GM18520 (cell line): ENCODE measurements around the gene ZBTB43.
"Not testable (repeated sequence)": the region's sequence is repeated elsewhere in the genome, so short reads cannot be mapped to it uniquely, and the experiment has no call there.

ENCODE experiments used
- ATAC-seq: cut with Tn5 transposase; IDR thresholded peaks from one replicate; pipeline ENCODE4 v1.9.1; 2021; ENCODE audit not compliant: unreplicated experiment

ZBTB43 gene, protein sequence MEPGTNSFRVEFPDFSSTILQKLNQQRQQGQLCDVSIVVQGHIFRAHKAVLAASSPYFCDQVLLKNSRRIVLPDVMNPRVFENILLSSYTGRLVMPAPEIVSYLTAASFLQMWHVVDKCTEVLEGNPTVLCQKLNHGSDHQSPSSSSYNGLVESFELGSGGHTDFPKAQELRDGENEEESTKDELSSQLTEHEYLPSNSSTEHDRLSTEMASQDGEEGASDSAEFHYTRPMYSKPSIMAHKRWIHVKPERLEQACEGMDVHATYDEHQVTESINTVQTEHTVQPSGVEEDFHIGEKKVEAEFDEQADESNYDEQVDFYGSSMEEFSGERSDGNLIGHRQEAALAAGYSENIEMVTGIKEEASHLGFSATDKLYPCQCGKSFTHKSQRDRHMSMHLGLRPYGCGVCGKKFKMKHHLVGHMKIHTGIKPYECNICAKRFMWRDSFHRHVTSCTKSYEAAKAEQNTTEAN

DNA sequence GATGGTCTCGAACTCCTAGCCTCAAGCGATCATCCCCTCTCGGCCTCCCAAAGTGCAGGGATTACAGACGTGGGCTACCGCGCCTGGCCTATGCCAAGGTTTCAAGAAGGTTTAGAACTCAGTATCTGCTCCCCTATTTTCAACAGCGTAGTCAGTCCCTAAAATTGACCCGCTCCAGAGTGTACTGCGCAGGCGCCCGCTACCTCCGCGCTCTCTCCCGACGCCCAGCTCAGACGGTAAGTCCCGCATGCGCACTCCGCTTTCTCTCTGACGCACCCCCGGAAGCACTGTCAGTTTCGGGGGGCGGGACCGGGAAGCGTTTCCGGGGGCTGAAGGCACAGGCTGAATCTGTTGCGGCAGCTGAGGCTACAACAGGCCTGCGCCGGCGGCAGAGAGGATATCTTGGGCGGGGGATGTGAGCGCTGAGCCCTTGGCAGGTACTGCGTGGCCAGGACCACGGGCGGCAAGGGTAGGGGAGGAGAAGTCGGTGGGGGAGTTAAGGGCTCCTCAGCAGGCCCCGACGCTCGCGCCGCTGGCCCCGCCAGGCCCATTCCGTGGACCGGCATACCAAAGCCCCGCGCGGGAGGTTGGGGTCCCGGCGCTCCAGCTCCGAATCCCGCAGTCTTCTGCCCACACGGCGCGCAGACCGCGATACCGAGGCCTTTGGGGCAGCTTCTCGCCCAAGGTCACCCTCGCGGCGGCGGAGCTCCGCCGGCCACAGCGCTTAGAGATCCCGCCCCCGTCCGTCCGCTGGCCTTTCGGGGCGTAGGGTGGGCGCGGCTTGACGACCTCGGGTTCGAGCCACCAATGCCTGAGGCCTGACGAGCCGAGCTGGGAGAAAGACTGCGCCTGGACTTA is at the start of gene ZBTB43:
Gene ZBTB43 (plus strand): TSS at position 345 of the 858 bp plus-strand sequence. CDS start 27,470 bp downstream, outside the sequence.
- peak; percentile 52 for ATAC-seq

DNA sequence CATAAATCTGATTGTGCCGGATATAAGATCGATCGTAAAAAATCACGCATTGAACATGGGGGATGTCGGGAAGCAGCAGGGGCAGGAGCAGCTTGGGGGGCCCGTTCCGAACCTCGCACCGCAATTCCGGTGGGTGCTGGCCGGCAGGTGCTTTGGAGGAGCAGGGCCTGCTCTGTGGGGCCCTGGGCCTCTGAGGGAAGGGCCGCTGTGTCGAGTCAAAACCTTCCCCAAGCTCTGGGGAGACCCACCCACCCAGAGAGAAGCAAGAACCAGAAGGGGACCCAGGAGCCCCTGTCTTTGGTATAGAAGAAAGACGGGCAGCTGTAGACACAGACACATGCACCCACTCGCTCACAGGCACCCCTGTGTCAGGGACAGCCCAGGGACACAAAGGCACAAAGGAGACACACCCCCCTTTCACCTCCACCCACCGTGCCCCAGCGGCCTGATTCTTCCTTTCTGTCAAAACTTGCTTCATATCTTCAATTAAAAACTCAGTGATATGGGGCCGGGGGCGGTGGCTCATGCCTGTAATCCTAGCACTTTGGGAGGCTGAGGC is 49.4 kb upstream of the ZBTB43 start:
- ATAC-seq: no peak

DNA sequence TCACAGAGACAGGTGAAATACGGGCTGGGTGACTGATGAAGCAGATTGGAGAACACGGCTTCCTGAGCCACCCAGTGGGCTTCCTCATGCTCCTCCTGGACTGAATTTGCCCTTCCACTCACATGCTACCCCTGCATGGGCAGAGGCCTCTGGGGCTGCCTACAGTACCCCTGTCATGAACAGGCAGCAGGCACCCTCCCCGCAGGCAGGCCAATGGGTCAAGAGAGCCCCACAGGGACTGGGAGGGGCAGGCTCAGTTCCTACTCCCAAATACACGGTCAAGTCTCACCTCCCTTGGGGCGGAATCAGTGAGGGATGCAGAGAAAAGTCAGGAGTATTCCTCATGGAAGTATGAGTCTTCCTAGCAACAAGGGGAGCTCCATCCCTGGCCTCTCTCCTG is 48.6 kb upstream of the ZBTB43 start:
- no peak for ATAC-seq

DNA sequence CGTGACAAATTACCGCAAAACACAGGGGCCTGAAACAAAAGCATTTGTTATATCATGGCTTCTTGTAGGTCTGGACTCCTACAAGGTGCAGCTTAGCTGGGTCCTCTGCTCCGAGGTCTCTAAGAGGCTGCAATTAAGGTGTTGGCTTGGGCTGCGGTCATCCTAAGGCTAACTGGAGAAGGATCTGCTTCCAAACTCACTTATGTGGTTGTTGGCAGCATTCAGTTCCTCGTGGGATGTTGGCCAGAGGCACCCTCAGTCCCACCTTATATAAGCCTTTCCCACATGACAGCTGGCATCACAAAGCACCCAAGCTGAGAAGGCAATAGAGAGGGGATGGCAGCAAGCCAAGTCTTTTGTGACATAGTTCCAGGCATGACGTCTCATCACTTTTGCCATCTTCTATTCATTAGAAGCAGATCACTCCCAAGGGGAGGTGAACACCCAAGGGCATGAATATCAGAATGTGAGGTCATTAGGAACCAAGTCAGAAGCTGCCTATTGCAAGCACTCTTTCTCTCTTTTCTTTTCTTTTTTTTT is 47.9 kb upstream of the ZBTB43 start:
- no peak for ATAC-seq

DNA sequence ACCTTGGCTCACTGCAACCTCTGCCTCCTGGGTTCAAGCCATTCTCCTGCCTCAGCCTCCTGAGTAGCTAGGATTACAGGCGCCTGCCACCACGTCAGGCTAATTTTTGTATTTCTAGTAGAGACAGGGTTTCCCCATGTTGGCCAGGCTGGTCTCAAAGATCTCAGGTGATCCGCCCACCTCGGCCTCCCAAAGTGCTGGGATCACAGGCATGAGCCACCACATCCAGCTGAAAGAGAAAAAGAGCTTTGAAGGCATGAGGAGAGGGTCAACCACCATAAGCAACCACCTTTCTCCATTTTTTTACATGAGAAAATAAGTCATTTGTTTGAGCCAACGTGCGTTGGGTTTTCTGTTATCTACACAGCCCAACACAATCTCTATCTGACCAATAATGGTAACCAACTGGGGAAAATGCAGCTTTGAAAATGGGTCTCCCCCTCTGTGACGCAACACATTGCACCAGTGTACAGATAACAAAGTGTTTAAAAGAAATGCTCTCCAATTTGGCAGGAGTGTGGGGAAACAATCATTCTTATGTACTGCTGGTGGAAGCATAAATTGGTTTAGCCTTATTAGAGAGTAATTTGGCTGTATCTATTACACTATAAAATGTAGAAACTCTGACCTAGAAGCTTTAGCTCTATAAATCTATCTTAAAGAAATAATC is 45.8 kb upstream of the ZBTB43 start:
- ATAC-seq: no peak

DNA sequence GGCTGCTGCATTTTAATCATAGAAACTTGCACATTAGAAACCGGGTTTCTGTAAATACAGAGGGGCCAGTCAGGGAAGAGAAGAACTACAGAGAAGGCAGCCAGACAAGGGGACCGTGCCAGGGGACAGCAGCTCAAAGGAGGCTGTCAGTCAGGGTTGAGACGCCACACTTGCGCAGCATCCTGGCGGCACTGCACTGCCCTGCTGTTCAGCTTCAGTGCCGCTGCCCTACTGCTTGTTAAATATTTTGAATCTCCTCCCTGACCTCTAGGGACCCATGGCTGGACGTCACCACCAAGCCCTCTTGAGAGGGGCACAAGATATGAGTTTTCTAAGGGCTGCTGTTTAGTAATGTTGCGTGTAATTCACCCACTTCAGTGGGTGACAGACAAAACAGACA is 43.6 kb upstream of the ZBTB43 start:
- ATAC-seq: no peak

DNA sequence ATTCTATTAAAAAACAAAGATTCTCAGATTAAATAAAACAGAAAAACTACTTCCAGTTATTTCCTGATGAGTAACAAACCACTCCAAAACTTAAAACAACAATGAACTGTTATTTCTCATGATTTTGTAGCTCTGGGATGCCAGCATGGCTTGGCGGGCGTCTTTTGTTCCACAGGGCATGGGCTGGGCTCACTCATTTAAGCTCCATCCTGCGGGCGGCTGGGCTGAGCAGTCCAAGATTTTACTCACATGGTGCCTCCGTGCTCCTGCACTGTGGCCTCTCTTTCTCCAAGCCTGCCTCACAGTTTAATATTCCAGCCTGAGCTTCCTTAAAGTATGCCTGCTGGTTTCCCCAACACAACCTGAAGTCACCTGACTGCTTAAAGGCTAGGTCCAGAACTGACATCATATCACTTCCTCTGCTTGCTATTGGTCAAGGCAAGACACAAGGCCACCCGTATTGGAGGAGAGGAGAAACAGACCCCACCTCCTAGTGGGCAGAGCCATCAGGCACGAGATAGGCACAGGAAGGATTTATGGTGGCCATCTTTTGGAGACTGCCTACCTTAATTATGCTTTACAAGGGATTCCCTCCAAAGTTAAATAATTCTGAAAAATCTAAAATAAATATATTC is 41.6 kb upstream of the ZBTB43 start:
- no peak for ATAC-seq

DNA sequence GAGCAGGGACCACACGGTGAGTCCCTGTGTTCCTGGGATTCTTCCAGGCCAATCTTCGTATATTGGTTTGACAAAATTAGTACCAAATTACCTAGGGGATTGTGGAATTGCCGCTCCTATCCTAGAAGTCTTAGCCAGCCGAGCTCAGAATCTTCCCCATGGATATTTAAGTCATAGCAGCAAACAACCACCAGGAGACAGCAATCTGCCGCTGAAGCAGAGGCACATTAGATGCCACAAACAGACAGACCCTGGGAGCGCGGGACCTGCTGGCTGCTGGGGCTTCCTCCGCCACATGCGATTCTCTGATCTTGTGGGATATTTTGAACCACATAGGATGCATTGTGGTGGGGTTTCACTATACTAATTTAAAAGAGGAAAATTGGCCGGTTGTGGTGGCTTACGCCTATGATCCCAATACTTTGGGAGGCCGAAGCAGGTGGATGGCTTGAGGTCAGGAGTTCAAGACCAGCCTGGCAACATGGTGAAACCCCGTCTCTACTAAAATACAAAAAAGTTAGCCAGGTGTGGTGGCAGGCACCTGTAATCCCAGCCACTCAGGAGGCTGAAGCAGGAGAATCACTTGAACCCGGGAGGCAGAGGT is 31.7 kb upstream of the ZBTB43 start:
- ATAC-seq: no peak

DNA sequence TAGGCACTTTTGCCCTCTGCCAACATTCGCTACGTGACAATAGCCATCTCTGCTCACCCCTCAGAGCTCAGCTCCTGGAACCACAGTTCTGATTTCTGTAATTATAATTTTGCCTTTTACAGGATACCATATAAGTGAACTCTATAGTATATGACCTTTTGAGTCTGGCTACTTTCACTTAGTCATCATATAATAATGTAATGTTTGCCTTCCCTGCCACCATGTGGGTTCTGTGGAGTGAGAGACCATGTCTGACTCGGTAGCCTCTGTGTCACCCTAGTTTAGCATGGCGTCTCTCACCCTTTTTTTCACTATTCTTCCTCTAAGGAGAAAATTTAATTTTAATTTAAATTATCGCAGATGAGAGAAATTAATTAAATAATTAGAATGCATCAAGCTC is 28.9 kb upstream of the ZBTB43 start:
- ATAC-seq: no peak

DNA sequence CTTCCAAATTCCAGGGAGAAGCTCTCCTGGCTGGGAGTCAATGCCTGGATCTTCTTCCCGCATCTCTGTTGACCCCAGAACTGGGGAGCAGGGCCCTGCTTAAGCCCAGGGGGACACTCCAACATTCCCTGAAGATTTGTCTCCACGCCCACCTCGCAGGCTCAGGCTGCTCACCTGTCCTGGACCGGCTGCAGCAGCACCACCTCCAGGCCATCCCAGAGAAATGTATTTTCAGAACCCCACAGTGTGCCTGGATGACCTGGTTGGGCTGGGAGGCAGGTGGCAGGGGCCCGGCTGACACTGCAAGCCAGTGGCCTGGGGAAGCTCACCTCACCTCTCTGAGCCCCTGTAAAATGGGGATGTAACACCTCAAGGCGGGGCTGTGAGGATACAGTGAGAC is 27.1 kb upstream of the ZBTB43 start:
- ATAC-seq: no peak

DNA sequence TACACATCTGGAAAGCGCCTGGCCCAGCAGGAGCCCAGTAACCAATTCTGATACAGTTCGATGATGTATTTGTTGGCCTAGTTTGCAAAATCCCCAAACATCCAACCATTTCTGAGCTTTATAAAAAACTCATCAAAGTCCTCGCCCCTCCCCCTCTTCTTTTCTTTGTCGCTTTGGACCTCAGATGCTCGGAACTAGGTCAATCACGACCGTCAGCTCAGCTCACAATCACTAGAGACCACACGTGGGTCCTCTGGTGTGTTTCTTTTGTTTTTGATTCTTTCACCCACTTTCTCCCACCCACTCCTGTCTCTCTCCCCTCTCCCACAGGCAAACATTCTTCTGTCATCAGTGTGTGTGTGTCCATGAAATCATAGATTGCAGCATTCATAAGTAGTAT is 26.7 kb upstream of the ZBTB43 start:
- ATAC-seq: no peak

DNA sequence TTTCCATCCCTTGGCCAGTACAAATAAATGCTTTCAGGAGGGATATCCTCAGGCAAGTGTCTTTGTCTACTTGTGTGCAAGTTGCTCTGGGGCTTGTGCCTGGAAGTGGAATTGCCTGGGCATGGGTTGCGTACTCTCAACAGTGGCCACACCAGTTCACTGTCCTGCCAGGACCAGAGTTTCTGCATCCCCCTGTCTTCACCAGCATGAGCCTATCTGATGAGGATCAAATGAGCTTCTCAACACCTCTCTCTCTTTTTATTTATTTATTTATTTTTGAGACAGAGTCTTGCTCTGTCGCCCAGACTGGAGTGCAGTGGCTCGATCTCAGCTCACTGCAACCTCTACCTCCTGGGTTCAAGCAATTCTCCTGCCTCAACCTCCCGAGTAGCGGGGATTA is 26.1 kb upstream of the ZBTB43 start:
- not testable (repeated sequence) for ATAC-seq

DNA sequence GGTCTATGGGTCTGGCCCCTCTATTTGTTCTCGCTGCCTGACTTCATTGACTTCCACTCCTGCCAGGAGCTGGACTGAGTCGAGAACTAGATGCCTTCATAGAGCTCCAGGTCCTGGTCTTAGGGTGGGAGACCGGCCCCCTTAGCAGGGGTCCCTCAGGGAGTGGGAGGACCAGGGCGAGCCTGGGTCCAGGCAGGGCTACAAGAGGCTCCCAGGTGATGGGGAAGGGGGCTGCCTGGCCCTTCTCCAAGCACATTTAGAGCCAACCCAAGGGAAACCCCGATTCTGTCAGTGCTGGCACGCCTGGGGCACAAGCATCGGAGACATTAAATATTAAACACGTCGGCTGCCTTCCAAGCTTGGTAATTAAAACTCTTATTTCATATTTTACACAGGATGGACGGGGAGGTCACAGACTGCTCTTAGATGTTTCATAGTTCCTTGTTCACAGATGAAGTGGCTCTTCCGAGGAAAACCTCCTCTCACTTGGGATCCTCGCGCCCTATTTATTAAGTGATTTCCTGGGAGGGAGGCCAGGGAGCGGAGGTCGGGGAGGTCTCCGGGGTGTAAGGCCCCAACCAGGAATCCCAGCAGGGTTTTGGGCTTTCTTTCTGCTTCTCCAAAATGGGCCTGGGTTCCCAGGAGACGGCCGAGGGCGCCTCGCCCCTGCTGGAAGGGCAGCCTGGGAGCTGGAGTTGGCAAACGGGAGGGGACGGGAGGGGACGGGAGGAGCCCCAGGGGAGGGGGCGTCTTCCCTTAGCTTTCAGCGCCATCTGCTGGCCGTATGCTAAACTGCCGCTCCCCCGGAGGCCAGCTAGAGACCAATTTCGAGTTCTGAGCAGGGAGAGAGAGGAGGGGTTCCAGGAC is 23.4 kb upstream of the ZBTB43 start:
- no peak for ATAC-seq

DNA sequence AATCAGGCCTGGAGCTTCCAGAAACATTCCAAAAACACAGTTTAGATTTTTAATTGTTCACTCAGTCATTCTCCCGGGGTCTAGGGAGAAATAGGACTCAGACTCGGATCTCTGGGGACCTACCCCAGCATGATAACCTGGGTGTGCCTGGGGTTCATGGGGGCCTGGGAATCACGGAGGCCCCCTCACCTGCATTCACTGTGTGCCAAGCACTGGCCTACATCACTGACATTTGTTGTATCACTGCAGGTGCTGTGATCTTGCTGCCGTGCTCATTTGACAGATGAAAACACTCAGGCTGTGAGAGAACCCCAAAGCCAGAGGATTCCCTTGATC is 22.8 kb upstream of the ZBTB43 start:
- ATAC-seq: no peak

DNA sequence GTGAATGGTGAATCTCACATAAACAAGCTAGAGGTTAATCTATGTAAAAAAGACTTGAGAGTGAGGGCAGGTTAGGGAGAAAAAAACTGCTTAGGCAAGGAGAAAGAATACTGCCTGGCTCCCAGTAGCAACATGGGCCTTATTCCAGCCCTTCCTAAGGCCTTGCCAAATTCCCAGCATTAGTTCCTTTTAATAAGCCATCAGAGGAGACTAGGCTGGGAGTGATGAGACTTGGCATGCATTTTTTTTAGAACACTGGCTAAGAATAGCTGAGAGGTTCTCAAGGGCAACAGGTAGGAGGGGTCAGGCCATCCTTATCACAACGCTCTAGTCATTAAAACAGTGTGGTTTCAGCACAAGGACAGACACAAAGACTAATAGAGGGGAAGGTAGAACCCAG is 20.9 kb upstream of the ZBTB43 start:
- ATAC-seq: no peak

DNA sequence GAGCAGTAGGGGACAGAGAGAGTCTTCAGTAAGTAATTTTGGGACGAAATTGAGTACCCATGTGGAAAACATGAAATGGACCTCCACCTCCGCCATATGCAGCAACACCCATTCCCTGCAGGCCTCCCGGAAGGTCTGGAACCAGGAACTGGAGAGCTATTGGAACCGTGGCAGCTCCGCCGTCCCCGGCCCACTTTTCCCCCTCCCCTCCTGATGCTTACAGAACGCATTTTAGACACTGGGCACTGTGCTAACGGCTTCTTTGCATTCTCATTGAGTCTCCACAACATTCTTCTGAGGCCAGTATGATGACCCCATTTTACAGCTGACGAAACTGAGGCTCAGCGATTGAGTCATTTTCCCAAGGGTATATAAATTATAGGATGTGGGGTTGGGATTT is 20.4 kb upstream of the ZBTB43 start:
- ATAC-seq: no peak

DNA sequence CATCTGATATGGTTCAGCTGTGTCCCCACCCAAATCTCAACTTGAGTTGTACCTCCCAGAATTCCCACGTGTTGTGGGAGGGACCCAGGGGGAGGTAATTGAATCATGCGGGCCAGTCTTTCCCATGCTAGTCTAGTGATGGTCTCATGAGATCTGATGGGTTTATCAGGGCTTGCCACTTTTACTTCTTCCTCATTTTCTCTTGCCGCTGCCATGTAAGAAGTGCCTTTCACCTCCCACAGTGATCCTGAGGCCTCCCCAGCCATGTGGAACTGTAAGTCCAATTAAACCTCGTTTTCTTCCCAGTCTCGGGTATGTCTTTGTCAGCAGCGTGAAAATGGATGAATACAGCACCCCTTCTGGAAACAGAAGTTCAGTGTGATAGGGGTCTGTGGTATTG is 20.0 kb upstream of the ZBTB43 start:
- ATAC-seq: not testable (repeated sequence)

DNA sequence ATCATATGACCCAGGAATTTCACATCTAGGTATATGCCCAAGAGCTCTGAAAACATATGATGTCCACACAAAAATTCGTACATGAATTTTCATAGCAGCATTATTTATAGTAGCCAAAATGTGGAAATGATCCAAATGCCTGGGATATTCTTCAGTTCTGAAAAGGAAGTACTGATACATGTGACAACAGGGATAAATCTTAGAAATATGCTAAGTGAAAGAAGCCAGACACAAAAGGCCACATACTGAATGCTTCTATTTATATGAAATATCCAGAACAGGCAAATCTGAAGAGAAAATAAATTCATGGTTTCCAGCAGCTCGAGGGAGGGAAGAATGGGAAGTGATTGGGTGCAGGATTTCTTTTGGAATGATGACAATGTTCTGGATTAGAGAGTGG is 16.8 kb upstream of the ZBTB43 start:
- no peak for ATAC-seq

DNA sequence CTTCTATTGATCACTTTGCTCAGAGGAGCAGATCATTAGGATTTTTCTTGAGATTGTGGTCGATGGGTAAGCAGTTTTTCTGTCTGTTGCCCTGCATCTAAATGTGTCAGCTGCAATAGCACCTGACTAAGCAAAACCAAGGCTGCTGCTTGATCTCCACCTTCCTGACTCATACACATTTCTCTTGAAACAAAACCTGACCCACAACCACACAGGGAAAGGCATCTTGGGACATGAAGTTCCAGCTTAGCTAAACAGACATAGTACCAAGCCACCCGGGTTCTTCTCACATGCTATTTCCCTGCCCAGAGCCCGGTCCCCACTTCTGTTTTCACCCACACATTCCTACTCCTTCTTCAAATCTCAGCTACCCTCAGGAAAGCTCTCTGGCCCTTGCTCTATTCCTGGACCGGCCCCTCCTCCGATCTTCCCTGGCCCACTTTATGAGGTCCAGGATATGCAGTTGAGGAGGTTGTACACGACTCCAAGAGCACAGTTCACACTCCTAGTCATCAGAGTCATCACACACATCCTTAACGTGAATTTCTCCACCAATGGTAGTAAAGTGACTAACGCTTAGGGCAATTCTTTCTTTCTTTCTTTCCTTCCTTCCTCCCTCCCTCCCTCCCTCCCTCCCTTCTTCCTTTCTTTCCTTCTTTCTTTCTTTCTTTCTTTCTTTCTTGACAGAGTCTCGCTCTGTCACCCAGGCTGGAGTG is 16.0 kb upstream of the ZBTB43 start:
- no peak for ATAC-seq
